Prostate gland (tissue), 2 donors: ENCODE data around the gene ZNF77. TPM values are rescaled to one million over a fixed set of nuclear protein-coding genes. Genes with fewer than 3 reads are reported as not detected.
"Not testable (repeated sequence)": the region's sequence is repeated elsewhere in the genome, so short reads cannot be mapped to it uniquely, and the experiment has no call there.

ENCODE experiments used
- DNase-seq: peaks from one replicate; pipeline ENCODE4 v3.0.0-alpha.2; 2019; ENCODE audit warnings: low spot score
- H3K27ac ChIP-seq, 2 donors: fragments of 200-600 bp; sonication (generic); 2 replicates each; pipeline ENCODE4 v1.5.1; 2017 to 2019
- H3K27me3 ChIP-seq: fragments of 200-600 bp; sonication (generic); replicated peaks from 2 replicates; pipeline ENCODE4 v1.5.1; 2019; ENCODE audit not compliant: insufficient read depth
- H3K36me3 ChIP-seq, 2 donors: fragments of 200-600 bp; sonication (generic); 1 replicate in 1 of 2; 2 replicates in 1 of 2; pipeline versions ENCODE4 v1.5.1 to v1.8.1; 2017 to 2019
- H3K4me1 ChIP-seq: fragments of 200-600 bp; sonication (generic); replicated peaks from 2 replicates; pipeline ENCODE4 v1.5.1; 2019
- H3K4me3 ChIP-seq, 2 donors: fragments of 200-600 bp; sonication (generic); 2 replicates each; pipeline ENCODE4 v1.5.1; 2017 to 2019
- H3K9me3 ChIP-seq: fragments of 200-600 bp; sonication (generic); 2 replicates; pipeline ENCODE4 v1.5.1; 2017
- POLR2A ChIP-seq: fragments of 450-650 bp; IDR thresholded peaks from one replicate; pipeline ENCODE4 v1.6.1; 2016; ENCODE audit warnings: antibody characterized with exemption, mild to moderate bottlenecking
- POLR2AphosphoS5 ChIP-seq: sonication (generic); formaldehyde crosslinking; IDR thresholded peaks from one replicate; pipeline ENCODE4 v1.6.1; 2017; ENCODE audit warnings: antibody characterized with exemption
- WGBS: methylation state at CpG from one replicate; pipeline ENCODE4 v1.1.5; 2018; 5-methylcytosine and 5-hydroxymethylcytosine counted together
- intact Hi-C: fragments of 100-400 bp; cut with DNase I; formaldehyde crosslinking; loops from one replicate; pipeline ENCODE4 v1.14.2; 2022
- total RNA-seq, 2 donors: library from RNA; depleted of rRNA; stranded (reverse); fragments of >200 nt; gene quantifications; one replicate each; pipeline ENCODE4 v1.1.0, GENCODE V29; 2016
- TF ChIP-seq, protein P1 (sequence below), 4 experiments: fragments of 200-600 bp in 2 of 4; fragments of 450-650 bp in 2 of 4; sonication (generic) in 2 of 4; IDR thresholded peaks; 1 replicate in 3 of 4; 2 replicates in 1 of 4; pipeline ENCODE4 v1.5.1; 2016 to 2019; ENCODE audit warnings: antibody characterized with exemption in 4 of 4, mild to moderate bottlenecking in 2 of 4, moderate library complexity in 2 of 4

ZNF77 gene
- total RNA-seq, 2 donors from 2014 or later, result 2.8 to 6.6 TPM

DNA sequence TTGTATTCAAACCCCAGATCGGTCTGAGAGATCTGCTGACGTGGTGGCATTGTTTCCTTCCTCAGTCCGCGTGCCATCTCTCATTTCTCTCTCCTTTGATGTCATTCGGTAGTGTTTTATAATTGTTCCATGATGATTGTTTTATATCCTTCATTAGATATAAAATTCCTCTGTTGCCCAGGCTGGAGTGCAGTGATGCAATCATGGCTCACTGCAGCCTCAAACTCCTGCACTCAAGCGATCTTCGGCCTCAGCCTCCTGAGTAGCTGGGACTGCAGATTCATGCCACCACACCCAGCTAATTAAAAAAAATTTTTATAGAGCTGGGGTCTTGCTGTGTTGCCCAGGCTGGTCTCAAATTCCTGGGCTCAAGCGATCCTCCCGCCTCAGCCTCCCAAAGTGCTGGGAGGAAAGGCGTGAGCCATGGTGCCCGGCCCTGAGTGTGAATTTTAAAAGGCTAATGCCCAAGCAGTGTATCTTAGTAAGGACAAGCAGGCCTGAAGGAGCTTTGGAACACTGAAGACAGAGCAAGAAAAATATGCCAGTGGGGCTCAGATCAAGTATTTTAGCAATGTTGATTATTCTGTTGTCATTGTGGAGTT lies 38.8 kb downstream of the ZNF77 start:
- intact Hi-C loops, result no loop called here
- no peaks in the 10 kb centered on the region for H3K27me3 ChIP-seq
- no peak for DNase-seq
- no peaks in the 10 kb centered on the region for H3K36me3 ChIP-seq
- H3K4me3 ChIP-seq, result no peak overlapping the region
- H3K27ac ChIP-seq, result no peak overlapping the region
- peaks cover 8% of the 10 kb centered on the region for H3K4me1 ChIP-seq
- no peaks in the 10 kb centered on the region for H3K9me3 ChIP-seq
- TF ChIP-seq POLR2AphosphoS5 (no peak), POLR2A (no peak)
- TF ChIP-seq, protein P1, sequence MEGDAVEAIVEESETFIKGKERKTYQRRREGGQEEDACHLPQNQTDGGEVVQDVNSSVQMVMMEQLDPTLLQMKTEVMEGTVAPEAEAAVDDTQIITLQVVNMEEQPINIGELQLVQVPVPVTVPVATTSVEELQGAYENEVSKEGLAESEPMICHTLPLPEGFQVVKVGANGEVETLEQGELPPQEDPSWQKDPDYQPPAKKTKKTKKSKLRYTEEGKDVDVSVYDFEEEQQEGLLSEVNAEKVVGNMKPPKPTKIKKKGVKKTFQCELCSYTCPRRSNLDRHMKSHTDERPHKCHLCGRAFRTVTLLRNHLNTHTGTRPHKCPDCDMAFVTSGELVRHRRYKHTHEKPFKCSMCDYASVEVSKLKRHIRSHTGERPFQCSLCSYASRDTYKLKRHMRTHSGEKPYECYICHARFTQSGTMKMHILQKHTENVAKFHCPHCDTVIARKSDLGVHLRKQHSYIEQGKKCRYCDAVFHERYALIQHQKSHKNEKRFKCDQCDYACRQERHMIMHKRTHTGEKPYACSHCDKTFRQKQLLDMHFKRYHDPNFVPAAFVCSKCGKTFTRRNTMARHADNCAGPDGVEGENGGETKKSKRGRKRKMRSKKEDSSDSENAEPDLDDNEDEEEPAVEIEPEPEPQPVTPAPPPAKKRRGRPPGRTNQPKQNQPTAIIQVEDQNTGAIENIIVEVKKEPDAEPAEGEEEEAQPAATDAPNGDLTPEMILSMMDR (IDR thresholded peaks at IDR 0.05), result no peak
- WGBS, result 77% methylated on average over 11 of the region's 11 CpGs

DNA sequence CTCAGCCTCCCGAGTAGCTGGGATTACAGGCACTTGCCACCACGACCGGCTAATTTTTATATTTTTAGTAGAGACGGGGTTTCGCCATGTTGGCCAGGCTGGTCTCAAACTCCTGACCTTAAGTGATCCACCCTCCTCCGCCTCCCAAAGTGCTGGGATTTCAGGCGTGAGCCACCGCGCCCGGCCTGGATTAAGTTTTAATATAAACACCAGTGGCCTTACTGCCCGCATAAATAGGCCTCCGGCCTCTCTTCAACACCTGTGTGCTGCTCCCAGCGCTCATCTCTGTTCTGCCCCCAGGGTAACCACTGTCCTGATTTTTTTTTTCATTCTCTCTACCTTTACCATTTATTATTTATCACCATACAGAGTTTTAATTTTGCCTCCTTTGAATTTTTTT lies 41.4 kb downstream of the ZNF77 start:
- H3K9me3 ChIP-seq, DNase-seq, H3K27ac ChIP-seq, H3K4me3 ChIP-seq, H3K36me3 ChIP-seq, H3K27me3 ChIP-seq, intact Hi-C loops, H3K4me1 ChIP-seq: not testable (repeated sequence)
- 92% methylated on average over 13 of the region's 13 CpGs for WGBS

DNA sequence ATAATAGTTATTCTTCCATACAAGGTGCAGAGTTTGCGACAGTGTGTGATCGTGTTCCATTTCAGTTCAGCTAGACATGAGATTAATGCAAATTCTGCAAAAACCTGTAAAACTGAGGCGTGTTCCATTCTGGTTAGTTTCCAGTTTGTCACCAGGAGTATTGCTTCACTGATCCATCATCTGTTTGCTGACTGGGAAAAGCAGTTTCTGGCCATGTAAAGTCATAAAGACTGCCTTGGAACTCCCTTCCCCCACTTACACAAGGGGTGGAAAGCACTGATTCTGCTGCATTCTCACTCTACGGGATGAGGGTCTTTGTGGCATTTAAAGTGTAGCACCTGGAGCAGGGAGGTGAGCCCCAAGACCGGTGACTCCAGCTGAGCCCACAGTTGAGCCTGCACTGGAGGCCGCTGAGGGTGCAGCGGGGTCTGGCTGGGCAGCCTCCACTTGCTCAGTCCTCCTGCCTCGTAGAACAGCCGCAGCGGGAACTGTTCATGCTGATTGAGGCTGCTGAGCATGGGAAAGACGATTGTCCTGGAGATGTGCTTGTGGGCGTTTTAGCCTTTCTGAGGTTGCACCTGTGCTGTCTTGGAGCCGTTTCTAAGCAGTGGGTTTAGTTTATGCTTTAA lies 42.1 kb downstream of the ZNF77 start:
- no peaks in the 10 kb centered on the region for H3K36me3 ChIP-seq
- peak overlapping the region in 1 of 2 donors; percentile 15 for H3K27ac ChIP-seq
- WGBS, result 80% methylated on average over 12 of the region's 13 CpGs
- peaks cover 8% of the 10 kb centered on the region for H3K4me1 ChIP-seq
- no peaks in the 10 kb centered on the region for H3K9me3 ChIP-seq
- TF ChIP-seq, protein P1 (IDR thresholded peaks at IDR 0.05), result no peak
- peak; percentile 24 for TF ChIP-seq POLR2AphosphoS5
- intact Hi-C loops, result no loop called here
- H3K27me3 ChIP-seq, result no peaks in the 10 kb centered on the region
- DNase-seq, result no peak
- H3K4me3 ChIP-seq, result no peak overlapping the region

DNA sequence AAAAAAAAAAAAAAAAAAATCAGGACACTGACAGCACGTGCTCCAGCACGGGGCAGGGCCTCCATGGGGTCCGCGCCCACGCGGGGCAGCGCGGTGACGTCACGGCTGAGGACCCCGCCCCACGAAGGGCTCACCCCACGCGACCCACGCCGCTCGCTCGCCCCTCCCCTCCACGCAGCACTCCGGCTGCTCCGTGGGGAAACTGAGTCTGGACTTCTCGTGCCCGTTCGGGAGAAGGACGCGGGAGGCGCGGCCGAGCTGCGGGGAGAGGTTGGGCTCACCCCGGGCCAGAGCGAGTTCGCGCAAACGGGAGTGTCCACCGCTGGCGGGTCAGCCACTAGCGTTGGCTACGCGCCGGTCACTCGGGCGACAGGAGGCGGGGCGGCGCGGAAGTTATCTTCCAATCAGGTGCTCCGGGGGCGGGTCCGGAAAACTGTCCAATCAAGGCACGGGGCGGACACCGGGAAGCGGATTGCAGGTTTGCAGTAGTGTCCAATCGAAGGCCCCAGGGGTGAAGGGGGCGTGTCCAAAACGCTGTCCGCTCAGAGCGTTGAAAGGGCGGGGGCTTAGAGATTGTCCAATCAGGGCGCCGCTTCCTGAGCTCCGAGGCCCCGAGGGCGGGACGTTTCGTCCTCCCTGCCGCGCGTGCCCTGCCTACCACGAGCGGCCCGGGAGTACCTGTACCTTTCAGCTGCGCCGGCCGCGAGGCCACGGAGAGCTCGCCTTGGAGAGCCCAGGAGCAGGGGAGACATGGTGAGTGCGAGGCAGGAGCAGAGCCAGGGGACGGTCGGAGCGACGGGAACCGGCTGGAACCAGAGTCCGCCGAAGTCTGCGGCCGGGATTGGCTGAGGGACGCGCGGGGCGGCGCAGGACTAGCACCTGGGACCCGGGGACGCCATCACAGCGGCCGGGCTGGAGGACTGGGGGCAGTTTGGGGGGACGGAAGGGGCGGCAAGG lies 44.2 kb downstream of the ZNF77 start, which contains the start of gene ZNF57:
Gene ZNF57 (plus strand): TSS at position 633 of the 957 bp plus-strand sequence. CDS start 118 bp downstream, at position 751.
- DNase-seq, result peak; percentile 100
- H3K27me3 ChIP-seq, result no peaks in the 10 kb centered on the region
- peak; percentile 90 for TF ChIP-seq POLR2AphosphoS5
- TF ChIP-seq, protein P1 (IDR thresholded peaks at IDR 0.05), result peak in 2 of 4 experiments; percentile 10 to 23
- TF ChIP-seq POLR2A, result peak; percentile 62
- WGBS, result under 1% methylated on average over 76 of the region's 100 CpGs
- peak within 1 kb of the TSS; percentile 56 to 82 for H3K4me3 ChIP-seq
- no peaks in the 10 kb centered on the region for H3K9me3 ChIP-seq
- no peaks in the 10 kb centered on the region for H3K36me3 ChIP-seq
- intact Hi-C loops, result no loop called here
- peak within 1 kb of the TSS; percentile 73 to 87 for H3K27ac ChIP-seq
- H3K4me1 ChIP-seq, result peaks cover 8% of the 10 kb centered on the region

DNA sequence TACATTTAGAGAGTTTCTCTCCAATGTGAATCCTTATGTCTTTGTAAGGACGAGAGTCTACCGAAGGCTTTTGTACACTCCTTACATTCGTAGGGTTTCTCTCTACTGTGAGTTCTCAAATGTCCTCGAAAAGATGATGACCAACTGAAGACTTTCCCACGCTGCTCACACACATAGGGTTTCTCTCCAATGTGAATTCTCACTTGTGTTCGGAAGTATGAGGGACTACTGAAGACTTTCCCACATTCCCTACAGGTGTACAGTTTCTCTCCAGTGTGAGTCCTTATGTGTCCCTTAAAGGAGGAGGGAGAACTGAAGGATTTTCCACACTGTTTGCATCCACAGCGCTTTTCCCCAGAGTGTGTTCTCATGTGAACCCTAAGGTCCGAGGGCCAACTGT lies 48.1 kb downstream of the ZNF77 start:
- no peak for DNase-seq
- Histone ChIP-seq H3K4me1 (no peaks in the 10 kb centered on the region), H3K4me3 (no peak overlapping the region), H3K27ac (no peak overlapping the region), H3K36me3 (no peaks in the 10 kb centered on the region), H3K27me3 (no peaks in the 10 kb centered on the region), H3K9me3 (no peaks in the 10 kb centered on the region)
- 79% methylated on average over 8 of the region's 8 CpGs for WGBS
- TF ChIP-seq, protein P1 (IDR thresholded peaks at IDR 0.05), result no peak
- TF ChIP-seq POLR2A (no peak), POLR2AphosphoS5 (no peak)
- intact Hi-C loops, result no loop called here

DNA sequence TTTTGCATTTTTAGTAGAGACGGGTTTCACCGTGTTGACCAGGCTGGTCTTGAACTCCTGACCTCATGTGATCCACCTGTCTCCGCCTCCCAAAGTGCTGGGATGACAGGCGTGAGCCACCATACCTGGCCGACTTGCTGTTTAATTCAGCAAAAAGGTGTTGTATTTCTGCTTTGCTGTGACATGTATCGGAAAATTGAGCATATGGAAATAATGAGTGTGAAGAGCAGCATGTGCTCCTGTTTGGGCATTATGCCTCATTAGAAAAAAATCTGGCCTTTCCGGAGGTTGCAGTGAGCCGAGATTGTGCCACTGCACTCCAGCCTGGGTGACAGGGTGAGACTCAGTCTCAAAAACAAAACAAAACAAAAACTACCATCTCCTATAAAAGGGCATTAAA lies 54.2 kb downstream of the ZNF77 start:
- DNase-seq, H3K27ac ChIP-seq, H3K9me3 ChIP-seq, H3K27me3 ChIP-seq, H3K4me1 ChIP-seq, H3K36me3 ChIP-seq, intact Hi-C loops, H3K4me3 ChIP-seq: not testable (repeated sequence)
- WGBS, result 67% methylated on average over 8 of the region's 8 CpGs
